HG03280 (cell line): ENCODE measurements around the gene STX10.

Experiments used
- ATAC-seq: cut with Tn5 transposase; IDR thresholded peaks from one replicate; pipeline ENCODE4 v1.9.1; 2021; ENCODE audit warnings: mild to moderate bottlenecking, moderate library complexity; ENCODE audit not compliant: unreplicated experiment

STX10 gene

GRCh38 chr19:13121551-13122274 is 28.5 kb downstream of the STX10 start:
- no peak for ATAC-seq

GRCh38 chr19:13120817-13121216 is 29.4 kb downstream of the STX10 start:
- ATAC-seq, result no peak

- no peak for ATAC-seq
These were observed 30.1 kb downstream of the STX10 start for GRCh38 chr19:13120031-13120430.

GRCh38 chr19:13119627-13120026 is 30.5 kb downstream of the STX10 start:
- ATAC-seq, result no peak

GRCh38 chr19:13118424-13119193 is 31.6 kb downstream of the STX10 start:
- no peak for ATAC-seq

GRCh38 chr19:13117772-13118423 is 32.3 kb downstream of the STX10 start, which contains the start of gene NACC1:
TSS of gene NACC1 (plus strand) at chr19:13118264. CDS start at chr19:13135208, 16,944 bp downstream.
- peak; percentile 70 for ATAC-seq

- no peak for ATAC-seq
These were observed 32.9 kb downstream of the STX10 start for GRCh38 chr19:13117176-13117771.

- ATAC-seq, result peak; percentile 53
These were observed 33.6 kb downstream of the STX10 start, which contains the start of gene TRMT1 for GRCh38 chr19:13116282-13117175. TSS of gene TRMT1 (minus strand) at chr19:13116740. CDS start at chr19:13116399, 341 bp downstream.

- no peak for ATAC-seq
These were observed 34.3 kb downstream of the STX10 start for GRCh38 chr19:13115936-13116281.

- ATAC-seq, result no peak
These were observed 37.6 kb downstream of the STX10 start for GRCh38 chr19:13112555-13112954.

GRCh38 chr19:13110099-13110610 is 40.0 kb downstream of the STX10 start:
- no peak for ATAC-seq

- no peak for ATAC-seq
These were observed 40.6 kb downstream of the STX10 start for GRCh38 chr19:13109361-13110098.

- ATAC-seq, result no peak
These were observed 45.1 kb downstream of the STX10 start for GRCh38 chr19:13104848-13105711.

- ATAC-seq, result peak; percentile 38
These were observed 45.8 kb downstream of the STX10 start for GRCh38 chr19:13104360-13104847.

- ATAC-seq, result no peak
These were observed 46.4 kb downstream of the STX10 start for GRCh38 chr19:13103581-13104359.

GRCh38 chr19:13102666-13103580 is 47.3 kb downstream of the STX10 start, which contains the start of gene LYL1:
TSS of gene LYL1 (minus strand) at chr19:13102858. CDS start at chr19:13101171, 1,687 bp downstream.
- no peak for ATAC-seq

GRCh38 chr19:13102416-13102665 is 47.8 kb downstream of the STX10 start:
- no peak for ATAC-seq
